HG03460 (cell line): ENCODE measurements around the gene MKX.

ENCODE experiments used
- ATAC-seq: cut with Tn5 transposase; IDR thresholded peaks from one replicate; pipeline ENCODE4 v1.9.1; 2021; ENCODE audit not compliant: unreplicated experiment

MKX gene

DNA sequence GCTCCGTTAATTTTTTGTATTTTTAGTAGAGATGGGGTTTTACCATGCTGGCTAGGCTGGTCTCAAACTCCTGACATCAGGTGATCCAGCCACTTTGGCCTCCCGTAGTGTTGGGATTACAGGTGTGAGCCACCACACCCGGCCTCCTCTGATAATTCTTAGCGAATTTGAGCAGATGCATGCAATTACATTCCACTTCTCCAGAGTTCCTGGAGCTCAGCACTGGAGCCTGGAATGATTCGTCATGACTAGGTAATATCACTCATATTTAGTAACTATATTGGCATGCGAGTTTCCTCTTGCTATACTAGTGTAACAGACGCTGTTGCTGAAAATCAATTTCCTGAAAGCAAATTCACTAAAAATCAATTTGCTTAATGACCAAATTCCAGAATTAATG is 86.8 kb downstream of the MKX start:
- ATAC-seq, result no peak

- ATAC-seq, result no peak
These were observed 90.3 kb downstream of the MKX start for GRCh38 chr10:27655296-27655695.

GRCh38 chr10:27654284-27654683 is 91.3 kb downstream of the MKX start:
- ATAC-seq, result no peak

DNA sequence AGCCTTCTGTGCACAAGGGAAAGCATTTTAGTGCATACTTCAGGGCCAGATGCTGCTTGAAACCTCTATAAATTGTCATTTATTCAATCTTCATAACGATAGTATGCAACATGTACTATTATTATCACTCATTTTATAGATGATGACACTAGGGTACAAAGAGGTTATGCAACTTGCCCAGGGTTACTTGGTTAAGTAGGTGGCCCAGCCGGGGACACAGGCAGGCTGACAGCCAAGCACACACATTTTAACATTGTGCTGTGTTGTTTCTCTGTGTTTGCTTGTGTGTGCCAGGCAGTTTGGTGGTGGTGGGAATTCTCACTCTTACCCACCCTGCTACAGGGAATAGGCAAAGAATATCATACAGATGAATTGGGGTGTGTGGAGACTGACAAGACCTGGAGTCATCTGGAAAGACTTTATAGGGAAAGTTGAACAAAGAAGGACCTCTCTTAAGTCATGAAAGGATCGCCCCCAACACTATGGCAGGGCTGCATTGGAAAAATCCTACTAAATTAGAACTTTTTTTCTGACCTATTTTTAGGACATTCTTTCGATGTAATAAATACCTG is 98.9 kb downstream of the MKX start:
- no peak for ATAC-seq

GRCh38 chr10:27646194-27646593 is 99.4 kb downstream of the MKX start:
- ATAC-seq, result no peak

- ATAC-seq, result no peak
These were observed 101.2 kb downstream of the MKX start for GRCh38 chr10:27644307-27644939.

DNA sequence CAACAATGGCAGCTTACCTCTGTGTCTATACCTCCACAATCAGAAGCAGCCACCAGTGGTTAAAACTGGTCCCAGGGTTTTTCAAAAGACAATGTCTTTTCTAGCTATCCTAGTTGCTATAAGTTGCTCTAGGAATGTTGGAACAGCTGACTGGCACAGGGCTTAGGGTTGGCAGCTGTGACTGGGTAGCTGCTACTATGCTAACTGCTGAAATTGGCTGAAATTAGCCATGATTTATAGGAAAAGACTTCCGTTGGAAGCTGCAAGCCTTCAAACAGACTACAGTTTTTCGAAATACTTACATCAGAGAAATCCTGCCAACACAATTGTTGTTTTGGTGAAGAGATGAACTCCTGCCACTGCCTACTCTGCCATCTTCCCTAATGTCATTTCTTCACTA is 102.3 kb downstream of the MKX start:
- ATAC-seq, result no peak

DNA sequence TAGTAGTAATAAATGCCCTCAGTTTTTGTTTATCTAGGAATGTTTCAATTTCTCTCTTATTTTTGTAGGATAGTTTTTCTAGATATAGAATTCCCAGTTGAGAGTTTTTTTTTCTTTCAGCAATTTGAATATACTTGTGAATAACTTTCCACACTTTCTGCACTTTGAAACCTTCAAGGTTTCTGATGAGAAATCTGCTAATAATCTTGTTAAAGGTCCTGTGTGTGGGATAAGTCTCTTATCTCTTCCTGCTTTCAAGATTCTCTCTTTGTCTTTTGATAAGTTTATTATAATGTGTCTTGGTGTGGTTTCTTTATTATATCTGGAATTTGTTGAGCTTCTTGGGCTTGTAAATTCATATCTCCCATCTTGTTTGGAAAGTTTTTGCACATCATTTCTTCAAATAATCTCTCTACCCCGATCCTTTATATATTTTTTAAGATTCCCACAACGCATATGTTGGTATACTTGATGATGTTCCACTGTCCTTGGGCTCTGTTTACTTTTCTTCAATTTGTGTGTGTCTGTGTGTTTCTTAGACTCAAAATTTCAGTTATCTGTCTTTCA is 103.5 kb downstream of the MKX start:
- no peak for ATAC-seq

DNA sequence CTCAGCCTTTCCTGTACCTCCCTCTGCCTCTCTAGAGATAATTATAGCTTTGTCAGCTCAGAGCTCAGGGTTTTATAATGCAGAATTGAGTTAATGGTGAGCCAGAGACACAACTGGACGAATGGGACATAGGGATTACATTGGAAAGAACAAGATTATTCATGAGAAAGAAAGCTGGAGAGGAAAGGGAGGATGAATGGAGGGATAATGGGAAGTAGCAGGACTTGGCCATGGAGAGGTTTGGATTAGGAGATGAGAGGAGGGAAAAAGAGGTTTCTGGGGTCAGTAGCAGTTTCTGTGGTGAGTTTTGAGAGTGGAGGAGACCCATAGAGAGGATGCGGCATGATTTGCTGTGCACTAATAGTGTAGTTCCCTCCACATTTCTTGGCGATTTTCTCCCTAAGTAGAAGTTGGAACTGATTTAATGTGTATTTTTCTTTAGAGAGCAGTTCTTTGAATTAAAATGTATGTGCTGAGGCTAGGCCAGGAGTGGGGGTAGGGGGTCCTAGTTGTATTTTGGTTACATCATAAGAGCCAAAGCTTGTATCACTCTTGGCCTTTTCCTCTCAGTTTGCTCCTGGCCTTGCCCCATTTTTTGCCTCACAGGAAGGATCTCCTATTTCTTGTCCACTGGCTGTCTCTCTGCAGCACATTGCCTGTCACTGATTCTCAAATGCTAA is 107.4 kb downstream of the MKX start:
- ATAC-seq, result no peak

DNA sequence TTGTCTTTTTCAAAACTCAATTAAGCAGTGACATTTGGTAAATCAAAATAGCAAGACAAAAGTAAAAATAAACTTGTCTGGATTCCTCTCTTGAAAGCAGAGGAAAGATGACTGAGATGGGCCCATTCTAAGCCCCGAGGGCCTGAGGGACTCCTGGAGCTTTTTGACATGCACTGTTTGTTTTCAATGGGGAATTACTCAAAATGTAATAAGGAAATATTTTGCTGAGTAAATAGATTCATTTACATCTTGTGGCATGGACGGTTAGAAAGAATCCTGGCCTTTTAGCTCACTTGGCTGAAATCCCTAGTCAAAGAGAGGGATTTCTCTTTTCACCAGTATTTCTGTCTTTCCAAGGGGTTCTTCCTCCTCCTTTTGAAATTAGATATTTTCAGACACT is 108.0 kb downstream of the MKX start:
- no peak for ATAC-seq

- no peak for ATAC-seq
These were observed 108.8 kb downstream of the MKX start for GRCh38 chr10:27636816-27637215.

DNA sequence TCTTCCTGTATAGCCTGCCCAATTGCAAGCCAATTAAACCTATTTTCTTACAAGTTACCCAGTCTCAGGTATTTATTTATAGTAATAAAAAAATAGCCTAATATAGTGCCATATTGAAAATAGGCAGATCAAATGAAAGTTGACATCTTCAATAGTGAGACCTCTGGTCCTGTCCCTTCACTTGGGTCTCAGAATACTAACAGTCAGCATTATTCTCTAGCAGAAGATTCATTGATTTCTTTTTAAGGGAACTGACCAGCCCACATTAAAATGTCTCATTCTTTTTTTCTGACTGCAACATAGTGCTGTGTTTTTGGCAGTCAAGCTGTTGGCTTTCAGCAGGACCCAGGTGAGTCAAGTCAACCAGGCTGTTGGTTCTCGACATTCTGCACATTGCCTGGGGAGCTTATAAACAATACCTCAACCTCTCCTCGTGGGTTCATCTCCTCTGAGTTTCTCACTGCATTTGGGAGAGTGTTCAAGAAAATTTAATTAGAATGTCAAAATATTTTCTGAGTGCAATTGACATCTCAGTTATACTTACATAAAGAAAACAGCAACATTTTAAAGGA is 109.8 kb downstream of the MKX start:
- ATAC-seq, result no peak

GRCh38 chr10:27635290-27635689 is 110.3 kb downstream of the MKX start:
- ATAC-seq, result no peak

DNA sequence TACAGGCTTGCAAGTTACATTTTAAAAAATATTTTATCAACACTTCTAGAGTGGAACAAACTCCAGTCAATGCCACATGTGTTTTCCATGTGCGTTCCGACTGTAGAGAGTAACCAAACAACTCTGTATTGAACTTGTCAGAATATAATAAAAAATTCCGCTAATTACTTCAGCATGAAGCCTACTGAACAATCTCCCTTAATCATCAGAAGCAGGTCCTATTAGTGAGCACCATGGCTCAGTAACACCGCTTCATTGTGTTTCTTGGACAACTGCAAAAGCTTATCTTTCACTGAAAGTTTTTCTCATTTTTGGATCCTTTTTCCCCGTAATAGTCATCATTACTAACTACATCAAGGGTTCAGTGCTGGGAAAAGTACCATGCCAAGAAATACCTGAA is 117.0 kb downstream of the MKX start:
- no peak for ATAC-seq

GRCh38 chr10:27626890-27627289 is 118.7 kb downstream of the MKX start:
- ATAC-seq, result no peak

GRCh38 chr10:27625452-27626211 is 120.0 kb downstream of the MKX start:
- no peak for ATAC-seq

DNA sequence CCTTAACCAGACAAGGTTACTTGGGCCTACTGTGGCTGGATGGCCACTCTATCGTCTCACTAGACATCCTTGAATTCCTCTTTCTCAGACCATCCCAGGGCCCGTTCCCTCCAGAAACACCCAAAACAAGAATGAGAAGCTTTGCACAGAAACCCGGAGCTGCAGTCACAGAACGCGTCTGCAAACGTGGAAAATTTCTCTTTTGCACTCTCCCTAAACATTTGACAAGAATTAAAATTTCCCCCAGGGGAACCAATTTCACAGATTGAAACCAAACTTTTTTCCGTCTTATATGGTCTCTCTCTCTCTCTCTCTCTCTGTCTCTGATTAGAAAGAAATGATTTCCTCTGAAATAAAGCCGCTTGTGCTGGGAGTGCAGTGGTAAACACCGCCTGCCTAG is 120.7 kb downstream of the MKX start:
- no peak for ATAC-seq
